ENCODE measurements around the gene KIF26B. TPM values are rescaled to one million over a fixed set of nuclear protein-coding genes. Genes with fewer than 3 reads are reported as not detected.

KIF26B gene
- total and polyA plus RNA-seq, 2 of the 4 experiments (the other 2 are of a cell fraction): 0.53 to 0.54 TPM

DNA sequence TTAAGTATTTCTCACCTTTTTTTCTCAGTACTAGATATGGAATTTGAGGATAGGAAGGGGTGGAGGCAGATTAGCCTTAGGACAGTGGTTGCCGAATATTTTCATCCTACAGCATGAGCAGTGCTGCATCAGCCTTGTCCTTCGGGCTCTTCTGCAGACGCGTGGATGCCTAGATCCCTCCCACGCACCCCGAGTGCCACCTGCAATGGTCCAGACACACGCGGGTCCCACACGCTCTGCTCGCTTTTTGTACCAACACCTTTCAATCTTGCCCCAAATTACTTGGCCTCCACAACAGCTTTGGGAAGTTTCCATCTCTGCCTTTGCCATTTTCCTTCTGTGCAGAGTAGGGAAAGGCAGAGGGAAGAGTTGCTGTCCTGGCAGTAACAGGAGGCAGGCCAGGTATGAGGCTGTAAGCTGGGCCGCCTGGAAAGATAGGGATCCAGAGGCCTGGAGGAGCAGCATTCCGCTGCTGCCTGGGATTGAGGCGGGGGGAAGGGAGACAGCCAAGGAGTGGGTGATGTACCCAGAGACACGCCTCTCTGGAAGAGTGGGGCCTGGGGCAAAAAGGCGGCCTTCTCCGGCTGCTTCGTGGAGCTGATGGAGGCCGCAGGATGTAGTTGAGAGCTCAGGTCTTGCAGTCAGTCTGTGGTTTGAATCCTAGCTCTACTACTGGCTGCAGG is 467.7 kb downstream of the KIF26B start:
- no TSS peak for BruUV-seq (replicated peaks)
- no peak overlapping the region for H2BK15ac ChIP-seq (ENCODE audit: low read depth, low read length)
- no peaks in the 10 kb centered on the region for H3K9me1 ChIP-seq (ENCODE audit: insufficient read depth, low read length)
- in situ Hi-C loops (cut with MboI; ENCODE audit: low sequenced_read_pairs) (no loop called here), dilution Hi-C loops (cut with HindIII; ENCODE audit: low sequenced_read_pairs, unreplicated experiment) (no loop called here), intact Hi-C loops (cut with micrococcal nuclease) (no loop called here)
- H2BK120ac ChIP-seq (ENCODE audit: low read depth, low read length): no peak overlapping the region
- H4K20me1 ChIP-seq (ENCODE audit: insufficient read depth, low read length): no peaks in the 10 kb centered on the region
- TF ChIP-seq, protein P1, sequence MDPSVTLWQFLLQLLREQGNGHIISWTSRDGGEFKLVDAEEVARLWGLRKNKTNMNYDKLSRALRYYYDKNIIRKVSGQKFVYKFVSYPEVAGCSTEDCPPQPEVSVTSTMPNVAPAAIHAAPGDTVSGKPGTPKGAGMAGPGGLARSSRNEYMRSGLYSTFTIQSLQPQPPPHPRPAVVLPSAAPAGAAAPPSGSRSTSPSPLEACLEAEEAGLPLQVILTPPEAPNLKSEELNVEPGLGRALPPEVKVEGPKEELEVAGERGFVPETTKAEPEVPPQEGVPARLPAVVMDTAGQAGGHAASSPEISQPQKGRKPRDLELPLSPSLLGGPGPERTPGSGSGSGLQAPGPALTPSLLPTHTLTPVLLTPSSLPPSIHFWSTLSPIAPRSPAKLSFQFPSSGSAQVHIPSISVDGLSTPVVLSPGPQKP (IDR thresholded peaks at IDR 0.05; ENCODE audit: borderline replicate concordance, low read depth, low read length): no peak
- TF ChIP-seq RCOR1 (IDR thresholded peaks at IDR 0.05; ENCODE audit: insufficient replicate concordance, low read length): no peak
- TF ChIP-seq, protein P2, sequence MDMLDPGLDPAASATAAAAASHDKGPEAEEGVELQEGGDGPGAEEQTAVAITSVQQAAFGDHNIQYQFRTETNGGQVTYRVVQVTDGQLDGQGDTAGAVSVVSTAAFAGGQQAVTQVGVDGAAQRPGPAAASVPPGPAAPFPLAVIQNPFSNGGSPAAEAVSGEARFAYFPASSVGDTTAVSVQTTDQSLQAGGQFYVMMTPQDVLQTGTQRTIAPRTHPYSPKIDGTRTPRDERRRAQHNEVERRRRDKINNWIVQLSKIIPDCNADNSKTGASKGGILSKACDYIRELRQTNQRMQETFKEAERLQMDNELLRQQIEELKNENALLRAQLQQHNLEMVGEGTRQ (IDR thresholded peaks at IDR 0.05; ENCODE audit: low read depth, low read length): no peak
- TF ChIP-seq CHD1 (IDR thresholded peaks at IDR 0.05; ENCODE audit: low read depth, low read length): no peak
- TF ChIP-seq RAD21 (IDR thresholded peaks at IDR 0.05; ENCODE audit: low read length): no peak
- TF ChIP-seq MAFK (IDR thresholded peaks at IDR 0.05; ENCODE audit: low read depth, low read length): no peak
- no peak for TF ChIP-seq MXI1 (IDR thresholded peaks at IDR 0.05; ENCODE audit: borderline replicate concordance, low read depth, low read length)
- TF ChIP-seq SMC3 (IDR thresholded peaks at IDR 0.05; ENCODE audit: low read depth, low read length): no peak
- no peak for TF ChIP-seq RFX5 (IDR thresholded peaks at IDR 0.05; ENCODE audit: low read depth, low read length)
- TF ChIP-seq, protein P3, sequence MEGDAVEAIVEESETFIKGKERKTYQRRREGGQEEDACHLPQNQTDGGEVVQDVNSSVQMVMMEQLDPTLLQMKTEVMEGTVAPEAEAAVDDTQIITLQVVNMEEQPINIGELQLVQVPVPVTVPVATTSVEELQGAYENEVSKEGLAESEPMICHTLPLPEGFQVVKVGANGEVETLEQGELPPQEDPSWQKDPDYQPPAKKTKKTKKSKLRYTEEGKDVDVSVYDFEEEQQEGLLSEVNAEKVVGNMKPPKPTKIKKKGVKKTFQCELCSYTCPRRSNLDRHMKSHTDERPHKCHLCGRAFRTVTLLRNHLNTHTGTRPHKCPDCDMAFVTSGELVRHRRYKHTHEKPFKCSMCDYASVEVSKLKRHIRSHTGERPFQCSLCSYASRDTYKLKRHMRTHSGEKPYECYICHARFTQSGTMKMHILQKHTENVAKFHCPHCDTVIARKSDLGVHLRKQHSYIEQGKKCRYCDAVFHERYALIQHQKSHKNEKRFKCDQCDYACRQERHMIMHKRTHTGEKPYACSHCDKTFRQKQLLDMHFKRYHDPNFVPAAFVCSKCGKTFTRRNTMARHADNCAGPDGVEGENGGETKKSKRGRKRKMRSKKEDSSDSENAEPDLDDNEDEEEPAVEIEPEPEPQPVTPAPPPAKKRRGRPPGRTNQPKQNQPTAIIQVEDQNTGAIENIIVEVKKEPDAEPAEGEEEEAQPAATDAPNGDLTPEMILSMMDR (conservative IDR thresholded peaks at IDR 0.05; ENCODE audit: low read depth, low read length): no peak
- TF ChIP-seq NFE2L2 (IDR thresholded peaks at IDR 0.05; ENCODE audit: low read depth, low read length): no peak
- no peak for TF ChIP-seq BHLHE40 (IDR thresholded peaks at IDR 0.05; ENCODE audit: low read depth, low read length)
- no peak for TF ChIP-seq POLR2A (IDR thresholded peaks at IDR 0.05; ENCODE audit: low read depth, low read length)
- no peak for TF ChIP-seq FOS (IDR thresholded peaks at IDR 0.05; ENCODE audit: low read depth, low read length)
- H3K36me3 ChIP-seq (ENCODE audit: control insufficient read depth, insufficient read depth, low read length): no peaks in the 10 kb centered on the region
- H3K79me1 ChIP-seq (ENCODE audit: low read depth in 1 of 2, low read length in 2 of 2): no peaks in the 10 kb centered on the region
- H3K4me3 ChIP-seq (ENCODE audit: insufficient read depth, low read depth, low read length): no peak overlapping the region
- no peak overlapping the region for H4K91ac ChIP-seq (ENCODE audit: insufficient read depth, low read depth, low read length)
- no peak overlapping the region for H2BK20ac ChIP-seq (ENCODE audit: low read depth, low read length)
- no peak overlapping the region for H3K9ac ChIP-seq (ENCODE audit: low read depth, low read length)
- ChIA-PET CTCF (interaction anchor here (0.6 kb wide), 1 partner anchor 338 kb away, joined by 3 read pairs; no protein-coding TSS in a partner anchor), POLR2A (ENCODE audit: unreplicated experiment) (no interaction called here)
- no peaks in the 10 kb centered on the region for H3K4me1 ChIP-seq (ENCODE audit: control insufficient read depth, insufficient read depth, low read length)
- no peak overlapping the region for H3K14ac ChIP-seq (replicated peaks; ENCODE audit: low read depth, low read length)
- no peak overlapping the region for H3K4ac ChIP-seq (ENCODE audit: low read depth, low read length)
- DNase-seq (no peak), ATAC-seq (ENCODE audit: low read depth) (no peak)
- peak overlapping the region; percentile 49 for H2AFZ ChIP-seq (replicated peaks; ENCODE audit: low read length, poor library complexity)
- H2AK9ac ChIP-seq (replicated peaks; ENCODE audit: low read depth, low read length, poor library complexity): no peak overlapping the region
- no peak overlapping the region for H2BK5ac ChIP-seq (ENCODE audit: low read depth, low read length, poor library complexity, severe bottlenecking)
- no peak overlapping the region for H3K4me2 ChIP-seq (ENCODE audit: low read depth, low read length)
- no peak overlapping the region for H3K56ac ChIP-seq (ENCODE audit: extremely low read depth, insufficient read depth, low read length)
- H4K8ac ChIP-seq (ENCODE audit: low read depth in 2 of 2, low read length in 2 of 2): no peak overlapping the region
- no peaks in the 10 kb centered on the region for H3K27me3 ChIP-seq (ENCODE audit: control insufficient read depth, insufficient read depth, low read length)
- 88% methylated on average over 11 of the region's 18 CpGs; no CpG with 5 or more reads in 1 of the 2 experiments for WGBS, 2 experiments (ENCODE audit: extremely low coverage in 2 of 2, insufficient read length in 1 of 2)
- H4K5ac ChIP-seq (ENCODE audit: low read depth, low read length): no peak overlapping the region
- H3K9me3 ChIP-seq (ENCODE audit: control insufficient read depth, insufficient read depth, low read length): no peaks in the 10 kb centered on the region
- no peak overlapping the region for H3K23ac ChIP-seq (ENCODE audit: low read depth, low read length)
- no peak overlapping the region for H2AK5ac ChIP-seq (ENCODE audit: low read depth, low read length)
- H3K18ac ChIP-seq (ENCODE audit: low read depth, low read length): no peak overlapping the region
- H3K27ac ChIP-seq (ENCODE audit: insufficient read depth, low read length): no peak overlapping the region

Measured in IMR-90 (cell line).